GM23248 (cell line): ENCODE data around the gene MYMK.

Experiments
- EZH2 ChIP-seq: fragments of 200-600 bp; sonication (generic); IDR thresholded peaks from 2 replicates; pipeline ENCODE4 v1.6.1; 2018; ENCODE audit warnings: antibody characterized with exemption, mild to moderate bottlenecking; ENCODE audit not compliant: insufficient read depth, poor library complexity, severe bottlenecking
- EZH2phosphoT487 ChIP-seq: fragments of 200-600 bp; sonication (generic); IDR thresholded peaks from 2 replicates; pipeline ENCODE4 v1.6.1; 2018; ENCODE audit warnings: antibody characterized with exemption, moderate library complexity, mild to moderate bottlenecking, low read depth; ENCODE audit not compliant: insufficient read depth

- TF ChIP-seq EZH2, result no peak
- no peak for TF ChIP-seq EZH2phosphoT487
Observed at GRCh38 chr9:133561976-133562554, 37.3 kb upstream of the MYMK start.
